ENCODE data around the gene SPSB4. TPM values are rescaled to one million over a fixed set of nuclear protein-coding genes. Genes with fewer than 3 reads are reported as not detected.

SPSB4 gene
- total and polyA plus RNA-seq, 4 donors, result 0.19 to 1.9 (median 0.87) TPM

GRCh38 chr3:141020143-141020830 is 30.9 kb upstream of the SPSB4 start:
- Histone ChIP-seq H3K9me3 (ENCODE audit: control insufficient read depth in 4 of 4, low read length in 3 of 4) (no peaks in the 10 kb centered on the region), H3K4me1 (ENCODE audit: control insufficient read depth in 4 of 4, insufficient read depth in 4 of 4, low read length in 3 of 4) (no peaks in the 10 kb centered on the region), H3K27ac (ENCODE audit: low read depth in 1 of 2, low read length in 2 of 2) (no peak overlapping the region), H3K36me3 (ENCODE audit: control insufficient read depth in 4 of 4, insufficient read depth in 3 of 4, low read depth in 1 of 4, low read length in 3 of 4) (no peaks in the 10 kb centered on the region), H3K9ac (ENCODE audit: low read depth in 1 of 2, low read length in 2 of 2) (no peak overlapping the region), H3K4me3 (ENCODE audit: low read depth in 1 of 3, low read length in 3 of 3) (no peak overlapping the region), H3K27me3 (ENCODE audit: control insufficient read depth in 4 of 4, insufficient read depth in 4 of 4, low read length in 3 of 4) (no peaks in the 10 kb centered on the region)
- no peak for TF ChIP-seq HNF4G (IDR thresholded peaks at IDR 0.05)
- no peak for TF ChIP-seq GABPA (IDR thresholded peaks at IDR 0.05 in 1 of 2, conservative IDR thresholded peaks at IDR 0.05 in 1 of 2)
- TF ChIP-seq FOXA1 (IDR thresholded peaks at IDR 0.05), result no peak
- no peak for TF ChIP-seq JUND (IDR thresholded peaks at IDR 0.05)
- no peak for TF ChIP-seq ZBTB33 (IDR thresholded peaks at IDR 0.05)
- TF ChIP-seq SP1 (IDR thresholded peaks at IDR 0.05), result no peak
- no peak for TF ChIP-seq HNF4A (conservative IDR thresholded peaks at IDR 0.05)
- TF ChIP-seq NR2F2 (IDR thresholded peaks at IDR 0.05), result no peak
- TF ChIP-seq MAX (IDR thresholded peaks at IDR 0.05), result no peak
- no peak for TF ChIP-seq CTCF (IDR thresholded peaks at IDR 0.05; ENCODE audit: low read depth, low read length, missing input control)
- TF ChIP-seq RXRA (IDR thresholded peaks at IDR 0.05), result no peak
- TF ChIP-seq EGR1 (IDR thresholded peaks at IDR 0.05; ENCODE audit: low read depth in 2 of 2), result no peak
- no peak for DNase-seq (ENCODE audit: low spot score)
- 91% methylated on average over 5 of the region's 5 CpGs for WGBS

GRCh38 chr3:141021261-141021660 is 29.9 kb upstream of the SPSB4 start:
- H3K27ac ChIP-seq (ENCODE audit: low read depth in 1 of 2, low read length in 2 of 2), result no peak overlapping the region
- H3K36me3 ChIP-seq (ENCODE audit: control insufficient read depth in 4 of 4, insufficient read depth in 3 of 4, low read depth in 1 of 4, low read length in 3 of 4), result no peaks in the 10 kb centered on the region
- WGBS, result 98% methylated on average over 4 of the region's 4 CpGs
- no peaks in the 10 kb centered on the region for H3K9me3 ChIP-seq (ENCODE audit: control insufficient read depth in 4 of 4, low read length in 3 of 4)
- no peak overlapping the region for H3K9ac ChIP-seq (ENCODE audit: low read depth in 1 of 2, low read length in 2 of 2)
- H3K4me1 ChIP-seq (ENCODE audit: control insufficient read depth in 4 of 4, insufficient read depth in 4 of 4, low read length in 3 of 4), result no peaks in the 10 kb centered on the region
- peaks cover 0 to 5% (median 0%) of the 10 kb centered on the region in 4 donors for H3K27me3 ChIP-seq (ENCODE audit: control insufficient read depth in 4 of 4, insufficient read depth in 4 of 4, low read length in 3 of 4)
- TF ChIP-seq TAF1 (conservative IDR thresholded peaks at IDR 0.05), result no peak
- TF ChIP-seq NR2F2 (IDR thresholded peaks at IDR 0.05), result no peak
- TF ChIP-seq RXRA (IDR thresholded peaks at IDR 0.05), result no peak
- no peak for TF ChIP-seq MAX (IDR thresholded peaks at IDR 0.05)
- no peak for TF ChIP-seq HNF4G (IDR thresholded peaks at IDR 0.05)
- no peak for TF ChIP-seq CTCF (IDR thresholded peaks at IDR 0.05; ENCODE audit: low read depth, low read length, missing input control)
- no peak for TF ChIP-seq FOXA1 (IDR thresholded peaks at IDR 0.05)
- no peak for DNase-seq (ENCODE audit: low spot score)
- H3K4me3 ChIP-seq (ENCODE audit: low read depth in 1 of 3, low read length in 3 of 3), result no peak overlapping the region

Data from liver (tissue), 9 donors.